IPS DF 6.9 (cell line): ENCODE data around the gene PPP2R3A.
"Not testable (repeated sequence)": the region's sequence is repeated elsewhere in the genome, so short reads cannot be mapped to it uniquely, and the experiment has no call there.

Experiments
- DNase-seq: peaks from one replicate; pipeline ENCODE4 v3.0.0-alpha.2; 2013; ENCODE audit warnings: low read depth, low spot score
- H3K27ac ChIP-seq: one replicate; pipeline ENCODE4 v1.5.1; 2013; ENCODE audit warnings: low read length, control low read depth
- H3K27me3 ChIP-seq: 2 replicates; pipeline ENCODE4 v1.6.1; 2013; ENCODE audit warnings: mild to moderate bottlenecking, low read length; ENCODE audit not compliant: control insufficient read depth, insufficient read depth
- H3K36me3 ChIP-seq: 2 replicates; pipeline ENCODE4 v1.6.1; 2013; ENCODE audit warnings: low read length; ENCODE audit not compliant: control insufficient read depth, insufficient read depth
- H3K4me1 ChIP-seq: 2 replicates; pipeline ENCODE4 v1.6.1; 2013; ENCODE audit warnings: low read length; ENCODE audit not compliant: control insufficient read depth, insufficient read depth
- H3K4me3 ChIP-seq: 2 replicates; pipeline ENCODE4 v1.5.1; 2013; ENCODE audit warnings: mild to moderate bottlenecking, low read length
- H3K9me3 ChIP-seq: 2 replicates; pipeline ENCODE4 v1.6.1; 2013; ENCODE audit warnings: low read length, inconsistent platforms; ENCODE audit not compliant: control insufficient read depth, insufficient read depth
- WGBS: extraction: QIAGEN DNeasy Blood & Tissue Kit; methylation state at CpG from one replicate; pipeline ENCODE4 v1.1.7; 2013; ENCODE audit warnings: mixed read lengths, missing lambda C conversion rate; ENCODE audit not compliant: insufficient read length, insufficient coverage; 5-methylcytosine and 5-hydroxymethylcytosine counted together

Gene PPP2R3A

DNA sequence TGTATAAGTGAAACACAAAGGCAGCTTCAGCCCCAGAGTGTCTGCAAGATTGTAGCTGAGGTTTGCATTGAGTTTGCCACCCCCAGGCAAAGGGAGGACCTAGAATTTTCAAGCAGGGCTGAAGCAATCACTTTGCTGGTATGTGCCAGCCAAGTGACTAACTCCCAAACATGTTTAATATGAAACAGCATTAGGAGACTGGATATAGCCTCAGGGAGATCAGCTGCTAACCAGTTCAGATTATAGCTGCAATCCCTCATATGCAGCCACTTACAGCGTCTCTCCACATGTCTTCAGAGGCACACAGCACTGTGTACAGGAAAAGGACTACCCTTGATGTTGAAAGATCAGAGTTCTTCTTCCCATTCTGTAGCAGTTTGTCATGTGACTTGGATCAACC is 38.4 kb upstream of the PPP2R3A start:
- no peak for DNase-seq
- WGBS: no CpG with 5 or more reads among the region's 1 CpG
- H3K27ac ChIP-seq: no peak overlapping the region
- H3K27me3 ChIP-seq: no peaks in the 10 kb centered on the region
- no peaks in the 10 kb centered on the region for H3K9me3 ChIP-seq
- H3K4me1 ChIP-seq: no peaks in the 10 kb centered on the region
- no peak overlapping the region for H3K4me3 ChIP-seq
- no peaks in the 10 kb centered on the region for H3K36me3 ChIP-seq

DNA sequence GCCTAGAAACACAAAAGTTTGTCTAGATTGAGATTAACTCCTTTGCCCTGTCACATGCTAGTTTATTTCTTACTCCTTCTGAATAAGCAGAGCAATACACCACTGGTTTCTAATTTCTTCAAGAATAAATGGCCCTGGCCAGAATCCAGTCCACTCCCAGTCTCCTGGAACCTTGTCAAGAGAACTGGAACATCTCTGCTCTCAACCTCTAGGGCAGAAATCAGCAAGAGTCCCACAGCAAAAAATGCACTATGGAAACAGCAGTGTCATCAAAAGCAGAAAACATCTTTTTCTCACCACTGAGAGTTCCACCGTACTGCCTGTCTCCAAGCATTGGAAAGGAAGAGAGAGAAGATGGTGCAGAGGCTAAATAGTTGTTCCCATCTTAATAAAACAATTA is 35.9 kb upstream of the PPP2R3A start:
- Histone ChIP-seq H3K36me3 (no peaks in the 10 kb centered on the region), H3K27ac (no peak overlapping the region), H3K27me3 (no peaks in the 10 kb centered on the region), H3K4me3 (no peak overlapping the region), H3K4me1 (no peaks in the 10 kb centered on the region), H3K9me3 (no peaks in the 10 kb centered on the region)
- DNase-seq: no peak
- no CpG with 5 or more reads among the region's 1 CpG for WGBS

DNA sequence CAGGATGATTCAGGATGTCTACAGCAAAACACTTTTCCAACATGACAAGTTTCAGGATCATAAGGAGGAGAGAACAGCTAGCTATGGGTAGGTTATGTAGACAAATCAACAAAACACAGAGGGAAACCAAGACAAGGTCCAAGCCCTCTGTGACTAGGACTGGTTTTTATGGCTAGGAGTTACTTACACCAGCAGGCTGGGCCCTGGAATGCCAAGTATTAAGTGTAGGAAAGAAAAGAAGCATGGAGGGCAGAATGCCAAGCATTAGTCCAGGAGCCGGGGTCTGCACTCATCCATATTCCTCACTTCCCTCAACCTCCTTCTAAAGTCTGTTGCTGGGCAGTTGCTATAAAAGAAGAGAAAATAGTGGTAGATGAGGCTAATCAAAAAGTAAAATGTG is 35.3 kb upstream of the PPP2R3A start:
- no peak overlapping the region for H3K27ac ChIP-seq
- DNase-seq: no peak
- WGBS: no CpG with 5 or more reads among the region's 1 CpG
- H3K36me3 ChIP-seq: no peaks in the 10 kb centered on the region
- H3K27me3 ChIP-seq: no peaks in the 10 kb centered on the region
- H3K4me3 ChIP-seq: no peak overlapping the region
- no peaks in the 10 kb centered on the region for H3K9me3 ChIP-seq
- no peaks in the 10 kb centered on the region for H3K4me1 ChIP-seq

DNA sequence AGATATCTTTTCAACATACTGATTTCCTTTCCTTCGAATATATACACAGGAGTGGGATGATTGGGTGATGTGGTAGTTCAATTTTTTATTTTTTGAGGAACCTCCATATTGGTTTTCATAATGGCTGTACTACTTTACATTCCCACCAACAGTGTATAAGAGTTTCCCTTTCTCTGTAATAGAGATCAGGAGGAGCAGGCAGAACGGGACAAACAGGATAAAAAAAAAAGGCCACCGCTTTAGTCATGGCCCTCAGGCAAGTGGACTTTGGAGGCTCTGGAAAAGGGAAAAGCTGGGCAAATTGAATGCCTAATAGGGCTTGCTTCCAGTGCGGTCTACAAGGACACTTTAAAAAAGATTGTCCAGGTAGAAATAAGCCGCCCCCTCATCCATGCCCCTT is 30.4 kb upstream of the PPP2R3A start:
- no CpG with 5 or more reads among the region's 5 CpGs for WGBS
- DNase-seq: not testable (repeated sequence)

DNA sequence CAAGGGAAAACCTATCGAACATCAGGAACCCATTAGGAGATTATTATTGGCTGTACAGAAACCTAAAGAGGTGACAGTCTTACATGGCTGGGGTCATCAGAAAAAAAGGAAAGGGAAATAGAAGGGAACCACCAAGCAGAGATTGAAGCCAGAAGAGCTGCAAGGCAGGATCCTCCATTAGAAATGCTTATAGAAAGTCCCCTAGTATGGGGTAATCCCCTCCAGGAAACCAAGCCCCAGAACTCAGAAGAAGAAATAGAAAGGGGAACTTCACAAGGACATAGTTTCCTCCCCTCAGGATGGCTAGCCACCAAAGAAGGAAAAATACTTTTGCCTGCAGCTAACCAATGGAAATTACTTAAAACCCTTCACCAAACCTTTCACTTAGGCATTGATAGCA is 27.8 kb upstream of the PPP2R3A start:
- not testable (repeated sequence) for H3K4me3 ChIP-seq, H3K4me1 ChIP-seq, H3K36me3 ChIP-seq, DNase-seq, H3K27ac ChIP-seq, H3K27me3 ChIP-seq, H3K9me3 ChIP-seq
- no CpG with 5 or more reads among the region's 1 CpG for WGBS

More for the DNA sequence above, 30.4 kb upstream of the PPP2R3A start:
- H3K4me3 ChIP-seq, H3K27ac ChIP-seq, H3K36me3 ChIP-seq, H3K4me1 ChIP-seq, H3K9me3 ChIP-seq, H3K27me3 ChIP-seq: not testable (repeated sequence)

DNA sequence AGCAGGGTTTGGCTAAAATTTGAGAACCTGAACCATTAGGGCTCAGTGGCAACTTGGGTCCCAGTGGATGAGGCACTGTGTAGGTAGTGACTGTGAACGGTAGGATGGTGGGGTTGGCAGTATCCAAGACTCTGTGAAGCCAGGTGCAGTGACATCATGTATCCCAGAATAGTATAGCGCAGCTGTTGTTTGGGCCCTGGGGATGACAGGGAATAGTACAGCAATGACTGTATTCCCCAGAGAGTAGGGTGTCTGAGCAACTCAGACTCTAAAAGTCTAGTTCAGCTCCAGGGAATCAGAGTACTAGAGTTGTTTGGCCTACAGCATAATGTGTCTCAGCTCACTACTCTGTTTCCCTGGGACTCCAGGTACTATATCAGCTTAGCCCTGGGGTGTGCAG is 20.7 kb upstream of the PPP2R3A start:
- Histone ChIP-seq H3K9me3 (no peaks in the 10 kb centered on the region), H3K4me1 (no peaks in the 10 kb centered on the region), H3K27ac (no peak overlapping the region), H3K36me3 (no peaks in the 10 kb centered on the region), H3K4me3 (no peak overlapping the region), H3K27me3 (no peaks in the 10 kb centered on the region)
- WGBS: no CpG with 5 or more reads among the region's 2 CpGs
- DNase-seq: no peak

DNA sequence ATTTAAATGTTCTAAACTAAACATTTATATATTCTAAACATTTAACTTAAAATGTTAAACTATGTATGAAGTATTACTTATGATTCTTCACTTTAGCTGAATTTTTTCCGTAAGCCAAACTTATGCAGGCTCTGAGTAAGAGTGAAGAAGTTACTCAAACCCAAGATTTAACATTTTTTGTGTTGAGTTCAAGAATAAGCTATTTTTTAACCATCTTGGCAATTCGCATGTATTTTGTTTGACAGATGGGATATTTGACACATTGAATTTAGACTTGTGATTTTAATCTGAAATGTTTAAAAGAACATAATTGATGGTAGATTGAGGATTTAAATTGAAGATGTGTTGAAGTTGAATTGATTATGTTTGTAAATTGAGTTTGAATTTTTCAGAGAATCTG is 14.6 kb upstream of the PPP2R3A start:
- WGBS: no CpG with 5 or more reads among the region's 2 CpGs
- DNase-seq: no peak
- no peaks in the 10 kb centered on the region for H3K27me3 ChIP-seq
- H3K4me1 ChIP-seq: no peaks in the 10 kb centered on the region
- no peaks in the 10 kb centered on the region for H3K36me3 ChIP-seq
- H3K4me3 ChIP-seq: no peak overlapping the region
- no peak overlapping the region for H3K27ac ChIP-seq
- no peaks in the 10 kb centered on the region for H3K9me3 ChIP-seq

DNA sequence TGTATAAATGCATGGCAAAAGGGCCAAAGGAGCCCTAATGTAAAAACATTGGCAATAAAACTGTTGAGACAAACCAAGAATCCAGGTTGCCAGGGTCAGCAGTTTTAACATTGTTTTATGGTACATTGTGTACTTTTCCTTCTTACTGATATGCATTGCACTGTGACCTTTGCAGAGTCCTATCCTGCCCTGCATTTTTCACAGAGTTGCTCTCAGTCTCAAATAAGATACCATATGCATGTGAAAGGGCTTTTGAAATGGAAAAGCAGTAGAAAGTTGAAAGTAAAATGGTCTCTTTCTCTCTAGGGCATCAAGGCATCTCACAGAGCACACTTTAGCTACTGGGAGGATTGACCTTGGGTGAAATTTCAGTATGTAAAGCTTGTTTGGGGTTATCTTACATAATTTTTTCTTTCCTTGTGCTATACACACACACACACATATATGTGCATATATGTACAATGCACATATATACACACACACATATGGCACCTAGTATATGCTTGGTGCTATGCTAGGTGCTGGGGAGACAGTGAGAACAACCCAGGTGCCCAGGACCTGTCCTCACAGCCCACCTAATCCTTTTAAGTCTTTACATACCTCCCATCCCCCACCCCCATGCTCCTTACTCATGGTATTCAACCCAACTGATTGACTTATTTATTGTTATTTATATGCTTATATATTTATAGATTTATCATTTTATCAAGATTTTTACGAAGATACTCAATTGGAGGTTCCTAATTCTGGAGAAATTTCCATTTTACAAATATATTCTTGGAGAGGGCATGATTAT is 1.2 kb upstream of the PPP2R3A start:
- Histone ChIP-seq H3K4me3 (no peak overlapping the region), H3K36me3 (no peaks in the 10 kb centered on the region), H3K4me1 (peaks cover 2% of the 10 kb centered on the region), H3K27ac (no peak overlapping the region), H3K27me3 (no peaks in the 10 kb centered on the region), H3K9me3 (no peaks in the 10 kb centered on the region)
- no CpG with 5 or more reads among the region's 1 CpG for WGBS
- no peak for DNase-seq

DNA sequence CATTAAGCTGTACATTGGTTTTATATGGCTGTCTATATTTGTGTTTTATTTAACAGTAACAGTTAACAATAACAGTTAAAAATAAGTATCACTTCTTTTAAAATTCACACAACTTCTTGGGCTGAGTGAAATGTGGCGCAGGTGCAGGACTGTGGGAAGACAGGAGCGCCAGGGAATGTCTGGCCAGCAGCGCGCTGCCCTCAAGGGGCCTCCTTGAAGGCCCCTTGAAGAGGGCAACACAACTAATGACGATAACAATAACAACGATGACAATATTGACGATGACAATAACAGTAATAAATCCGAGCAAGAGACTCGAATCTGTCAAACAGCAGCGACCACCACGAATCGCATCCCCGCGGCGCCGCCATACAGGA is 411 bp upstream of the PPP2R3A start:
- H3K4me1 ChIP-seq: peaks cover 2% of the 10 kb centered on the region
- no peak for DNase-seq
- H3K27ac ChIP-seq: no peak overlapping the region
- H3K4me3 ChIP-seq: peak overlapping the region; percentile 44; the same call in 1 of the 2 replicates
- no peaks in the 10 kb centered on the region for H3K36me3 ChIP-seq
- no CpG with 5 or more reads among the region's 16 CpGs for WGBS
- no peaks in the 10 kb centered on the region for H3K9me3 ChIP-seq
- no peaks in the 10 kb centered on the region for H3K27me3 ChIP-seq

DNA sequence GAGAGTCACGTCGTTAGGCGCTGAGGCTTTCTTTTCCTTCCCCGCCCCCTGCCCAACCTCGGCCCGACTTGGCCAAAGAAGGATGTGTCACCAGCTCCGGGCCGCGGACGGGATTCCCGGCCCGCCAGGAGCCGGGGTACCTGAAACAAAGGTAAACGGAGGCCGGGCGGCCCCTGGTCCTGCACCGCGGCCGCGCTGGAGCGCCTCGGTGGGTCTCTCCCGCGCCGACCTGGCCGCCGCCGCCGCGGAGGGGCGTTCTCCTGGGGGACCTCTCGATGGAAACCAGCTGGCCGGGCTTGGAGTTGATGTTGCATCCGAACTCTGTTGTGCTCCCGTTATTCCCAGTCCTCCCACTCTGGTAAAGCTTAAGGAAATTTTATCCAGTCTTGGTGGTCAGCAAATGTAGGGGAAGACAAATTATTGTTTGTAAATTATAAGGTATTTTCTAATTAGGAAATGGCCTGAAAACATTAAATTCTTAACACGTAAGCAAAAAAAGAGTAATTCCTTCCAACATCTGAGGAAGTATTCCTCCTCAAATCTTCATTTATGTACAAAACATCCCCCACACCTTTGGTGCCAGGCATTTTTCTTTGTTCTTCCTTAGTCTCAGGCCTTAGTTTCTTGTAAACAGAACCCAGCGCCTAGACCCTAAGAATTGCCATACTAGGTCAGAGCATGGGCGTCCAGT is 888 bp downstream of the PPP2R3A start:
- no peaks in the 10 kb centered on the region for H3K27me3 ChIP-seq
- no peak for DNase-seq
- peak overlapping the region; percentile 86 for H3K4me3 ChIP-seq
- no CpG with 5 or more reads among the region's 38 CpGs for WGBS
- H3K4me1 ChIP-seq: peaks cover 2% of the 10 kb centered on the region
- H3K27ac ChIP-seq: no peak overlapping the region
- H3K36me3 ChIP-seq: no peaks in the 10 kb centered on the region
- no peaks in the 10 kb centered on the region for H3K9me3 ChIP-seq

DNA sequence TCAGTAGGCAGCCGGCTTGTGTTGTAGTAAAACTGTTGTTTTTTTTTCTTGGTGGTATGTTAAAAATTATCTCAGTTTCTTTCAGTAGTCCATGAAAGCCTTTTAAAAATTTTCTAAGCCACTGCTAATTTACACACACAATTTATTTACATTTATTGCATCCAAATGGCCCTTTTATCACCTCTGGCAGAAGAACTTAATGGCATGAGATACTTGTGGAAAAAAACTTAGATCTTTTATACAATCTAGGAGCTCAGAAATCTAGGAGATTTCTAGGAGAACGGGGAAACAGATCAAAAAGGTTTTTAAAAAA is 1.4 kb downstream of the PPP2R3A start:
- H3K9me3 ChIP-seq: no peaks in the 10 kb centered on the region
- no peaks in the 10 kb centered on the region for H3K36me3 ChIP-seq
- DNase-seq: no peak
- no peaks in the 10 kb centered on the region for H3K27me3 ChIP-seq
- H3K27ac ChIP-seq: no peak overlapping the region
- WGBS: no CpG with 5 or more reads among the region's 2 CpGs
- peak overlapping the region; percentile 86; the same call in 1 of the 2 replicates for H3K4me3 ChIP-seq
- peaks cover 2% of the 10 kb centered on the region for H3K4me1 ChIP-seq
